HepG2 (cell line): ENCODE data around the gene CHRNB1. TPM values are rescaled to one million over a fixed set of nuclear protein-coding genes. Genes with fewer than 3 reads are reported as not detected.
A peak's percentile ranks its signal among the peaks of the same experiment; 100 is the strongest.

Experiments
- CBX1 ChIP-seq: IDR thresholded peaks from one replicate; pipeline ENCODE4 v1.6.1; 2016; ENCODE audit warnings: antibody characterized with exemption, low read depth
- EHMT2 ChIP-seq: fragments of 200-600 bp; sonication (generic); IDR thresholded peaks from 2 replicates; pipeline ENCODE4 v1.7.0; 2017; ENCODE audit warnings: antibody characterized with exemption, low read depth, low read length, borderline replicate concordance
- GTF2F1 ChIP-seq: fragments of 150-350 bp; IDR thresholded peaks from 2 replicates; pipeline ENCODE4 v1.6.1; 2014; ENCODE audit warnings: low read length
- HES4 ChIP-seq: sonication (generic); formaldehyde crosslinking; IDR thresholded peaks from 2 replicates; pipeline ENCODE4 v1.9.0; 2021; ENCODE audit warnings: mild to moderate bottlenecking, missing genetic modification reagents, borderline replicate concordance
- KDM4B ChIP-seq: sonication (generic); formaldehyde crosslinking; IDR thresholded peaks from 2 replicates; pipeline ENCODE4 v1.4.0; 2020; ENCODE audit warnings: missing genetic modification reagents
- KLF6 ChIP-seq: IDR thresholded peaks from 2 replicates; pipeline ENCODE4 v1.8.0; 2016; ENCODE audit warnings: missing biosample characterization, missing genetic modification reagents
- MATR3 ChIP-seq: sonication (generic); formaldehyde crosslinking; IDR thresholded peaks from 2 replicates; pipeline ENCODE4 v1.4.0; 2020; ENCODE audit warnings: missing genetic modification reagents
- NAIF1 ChIP-seq: sonication (generic); formaldehyde crosslinking; IDR thresholded peaks from 2 replicates; pipeline ENCODE4 v1.5.0; 2020; ENCODE audit warnings: mild to moderate bottlenecking, missing genetic modification reagents, borderline replicate concordance
- NRL ChIP-seq: sonication (generic); formaldehyde crosslinking; IDR thresholded peaks from 2 replicates; pipeline ENCODE4 v1.5.0; 2020; ENCODE audit warnings: missing genetic modification reagents, mild to moderate bottlenecking, moderate library complexity, borderline replicate concordance
- PCBP1 ChIP-seq: fragments of 200-400 bp; formaldehyde crosslinking; IDR thresholded peaks from 2 replicates; pipeline ENCODE4 v1.6.1; 2017; ENCODE audit warnings: mild to moderate bottlenecking, low read depth, low read length, borderline replicate concordance
- PLRG1 ChIP-seq: fragments of 450-650 bp; conservative IDR thresholded peaks from 2 replicates; pipeline ENCODE4 v1.6.1; 2016
- RBAK ChIP-seq: sonication (generic); formaldehyde crosslinking; IDR thresholded peaks from 2 replicates; pipeline ENCODE4 v1.5.1; 2020; ENCODE audit warnings: mild to moderate bottlenecking, missing genetic modification reagents
- SIX1 ChIP-seq: sonication (generic); formaldehyde crosslinking; IDR thresholded peaks from 2 replicates; pipeline ENCODE4 v1.4.0; 2020; ENCODE audit warnings: missing genetic modification reagents, borderline replicate concordance
- SOX13 ChIP-seq, 3 experiments: fragments of 450-650 bp in 1 of 3; sonication (generic) in 1 of 3; formaldehyde crosslinking in 1 of 3; IDR thresholded peaks in 2 of 3; conservative IDR thresholded peaks in 1 of 3; 2 replicates each; pipeline versions ENCODE4 v1.5.0 to v1.6.1; 2016 to 2020; ENCODE audit warnings: antibody characterized with exemption in 1 of 3, mild to moderate bottlenecking in 1 of 3, missing compliant biosample characterization in 1 of 3, missing genetic modification reagents in 1 of 3, moderate library complexity in 1 of 3
- SP4 ChIP-seq: sonication (generic); formaldehyde crosslinking; IDR thresholded peaks from 2 replicates; pipeline ENCODE4 v1.8.1; 2023; ENCODE audit warnings: mild to moderate bottlenecking, missing genetic modification reagents
- TMF1 ChIP-seq: sonication (generic); formaldehyde crosslinking; IDR thresholded peaks from 2 replicates; pipeline ENCODE4 v1.8.1; 2022; ENCODE audit warnings: low read depth, missing genetic modification reagents
- ZBTB20 ChIP-seq: sonication (generic); formaldehyde crosslinking; IDR thresholded peaks from 2 replicates; pipeline ENCODE4 v1.8.1; 2023; ENCODE audit warnings: missing genetic modification reagents, low read depth, mild to moderate bottlenecking, borderline replicate concordance
- ZBTB3 ChIP-seq: sonication (generic); formaldehyde crosslinking; IDR thresholded peaks from 2 replicates; pipeline ENCODE4 v1.4.0; 2020; ENCODE audit warnings: low read depth, mild to moderate bottlenecking, moderate library complexity, missing genetic modification reagents, borderline replicate concordance
- ZFP41 ChIP-seq: sonication (generic); formaldehyde crosslinking; IDR thresholded peaks from 2 replicates; pipeline ENCODE4 v1.4.0; 2020; ENCODE audit warnings: mild to moderate bottlenecking, missing genetic modification reagents, borderline replicate concordance
- ZNF101 ChIP-seq: sonication (generic); formaldehyde crosslinking; IDR thresholded peaks from 2 replicates; pipeline ENCODE4 v1.4.0; 2020; ENCODE audit warnings: mild to moderate bottlenecking, low read depth, missing genetic modification reagents, borderline replicate concordance
- ZNF12 ChIP-seq: sonication (generic); formaldehyde crosslinking; IDR thresholded peaks from 2 replicates; pipeline ENCODE4 v1.5.0; 2020; ENCODE audit warnings: missing genetic modification reagents
- ZNF205 ChIP-seq: IDR thresholded peaks from 2 replicates; pipeline ENCODE4 v1.6.1; 2018; ENCODE audit warnings: missing biosample characterization, missing genetic modification reagents
- ZNF367 ChIP-seq: sonication (generic); formaldehyde crosslinking; IDR thresholded peaks from 2 replicates; pipeline ENCODE4 v1.4.0; 2020; ENCODE audit warnings: missing genetic modification reagents, borderline replicate concordance
- ZNF616 ChIP-seq: sonication (generic); formaldehyde crosslinking; IDR thresholded peaks from 2 replicates; pipeline ENCODE4 v1.5.0; 2020; ENCODE audit warnings: low read depth, mild to moderate bottlenecking, missing genetic modification reagents
- ZNF773 ChIP-seq: sonication (generic); formaldehyde crosslinking; IDR thresholded peaks from 2 replicates; pipeline ENCODE4 v1.4.0; 2020; ENCODE audit warnings: missing genetic modification reagents, borderline replicate concordance
- ZNF891 ChIP-seq: sonication (generic); formaldehyde crosslinking; IDR thresholded peaks from 2 replicates; pipeline ENCODE4 v1.5.0; 2020; ENCODE audit warnings: mild to moderate bottlenecking, missing genetic modification reagents
- polyA plus RNA-seq, 8 experiments: library from polyadenylated mRNA; depleted of rRNA in 3 of 8; stranded (reverse) in 7 of 8; unstranded in 1 of 8; fragments of >200 nt; fragmentation: Illumina TruSeq in 4 of 8; extraction: Trizol in 4 of 8; gene quantifications; 2 replicates each; pipeline versions ENCODE4 v1.2.1 to v1.2.3, GENCODE V29; 2011 to 2016; ENCODE audit warnings: low read depth in 4 of 8, missing spikeins in 1 of 8, mixed read lengths in 1 of 8; ENCODE audit not compliant: insufficient read depth in 1 of 8
- total RNA-seq, 5 experiments: library from RNA; depleted of rRNA; stranded (reverse); fragments of >200 nt; fragmentation: Illumina TruSeq; extraction: Trizol; gene quantifications; 2 replicates each; pipeline ENCODE4 v1.2.3, GENCODE V29; 2016; ENCODE audit warnings: low read depth in 1 of 5
- TF ChIP-seq, protein P1 (sequence below): sonication (generic); formaldehyde crosslinking; IDR thresholded peaks from 2 replicates; pipeline ENCODE4; 2020; ENCODE audit warnings: missing genetic modification reagents, mild to moderate bottlenecking, borderline replicate concordance
- TF ChIP-seq, protein P2 (sequence below): sonication (generic); formaldehyde crosslinking; IDR thresholded peaks from 2 replicates; pipeline ENCODE4 v1.5.0; 2020; ENCODE audit warnings: missing genetic modification reagents, mild to moderate bottlenecking, borderline replicate concordance

Gene CHRNB1
- total and polyA plus RNA-seq, 2 of the 13 experiments (the other 11 are each of a cell fraction or from before 2014, with no cell fraction given), result 5.4 to 33.7 TPM

DNA sequence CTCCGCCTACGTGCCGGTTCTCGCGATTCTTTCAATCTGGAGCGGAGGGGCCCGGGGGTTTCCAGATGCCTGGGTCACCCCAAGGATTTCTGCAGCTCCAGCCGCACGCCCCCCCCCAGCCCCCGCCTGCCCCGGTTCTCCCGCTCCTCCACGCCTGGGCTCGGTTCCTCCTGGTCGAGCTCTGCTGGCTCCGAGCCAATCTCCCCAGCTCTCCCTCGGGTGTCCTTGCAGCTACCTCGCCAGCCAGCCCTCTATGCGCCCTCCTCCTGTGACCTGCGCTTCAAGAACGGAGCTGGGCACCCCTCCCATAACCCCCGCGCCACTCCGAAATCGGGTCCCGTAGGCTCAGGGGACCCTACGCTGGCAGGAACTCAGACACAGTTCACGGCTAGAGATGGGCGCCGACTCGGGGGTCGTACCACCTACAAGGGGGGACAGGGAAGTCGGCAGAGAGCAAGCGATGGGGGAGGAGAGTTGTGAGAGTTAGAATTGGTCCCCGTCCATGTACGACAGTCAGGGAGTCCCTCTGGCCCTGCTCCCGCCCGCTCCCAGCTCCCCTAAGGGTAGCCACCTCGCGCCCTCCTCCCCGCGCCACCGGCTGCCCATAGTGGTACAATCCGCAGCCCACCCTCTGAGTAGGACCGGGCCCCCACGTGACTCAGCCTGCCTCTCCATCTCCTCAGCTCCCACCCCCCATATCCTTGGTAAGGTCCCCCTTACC is 4.6 kb upstream of the CHRNB1 start (continued):
- TF ChIP-seq GTF2F1, result no peak
- no peak for TF ChIP-seq SOX13 (IDR thresholded peaks at IDR 0.05)
- TF ChIP-seq SOX13 (CRISPR knock-in tag; conservative IDR thresholded peaks at IDR 0.05 in 1 of 2, IDR thresholded peaks at IDR 0.05 in 1 of 2), result no peak
- TF ChIP-seq HES4, result no peak
- no peak for TF ChIP-seq ZNF616 (CRISPR knock-in tag)
- TF ChIP-seq ZNF367 (CRISPR knock-in tag), result no peak
- TF ChIP-seq RBAK (CRISPR knock-in tag), result no peak
- TF ChIP-seq ZNF891 (CRISPR knock-in tag), result 0 out of 2 replicates have a peak, but pooled peaks have one; percentile 62
- TF ChIP-seq KDM4B, result no peak
- 0 out of 2 replicates have a peak, but pooled peaks have one; percentile 8 for TF ChIP-seq TMF1
- peak; percentile 35; the same call in 1 of the 2 replicates for TF ChIP-seq ZFP41
- TF ChIP-seq NRL (CRISPR knock-in tag), result peak; percentile 79; the same call in 1 of the 2 replicates
- TF ChIP-seq KLF6 (CRISPR knock-in tag), result no peak
- no peak for TF ChIP-seq MATR3 (CRISPR knock-in tag)
- no peak for TF ChIP-seq CBX1
- TF ChIP-seq ZNF12 (CRISPR knock-in tag), result no peak
- 0 out of 2 replicates have a peak, but pooled peaks have one; percentile 13 for TF ChIP-seq ZNF205 (CRISPR knock-in tag)
- TF ChIP-seq, protein P1, sequence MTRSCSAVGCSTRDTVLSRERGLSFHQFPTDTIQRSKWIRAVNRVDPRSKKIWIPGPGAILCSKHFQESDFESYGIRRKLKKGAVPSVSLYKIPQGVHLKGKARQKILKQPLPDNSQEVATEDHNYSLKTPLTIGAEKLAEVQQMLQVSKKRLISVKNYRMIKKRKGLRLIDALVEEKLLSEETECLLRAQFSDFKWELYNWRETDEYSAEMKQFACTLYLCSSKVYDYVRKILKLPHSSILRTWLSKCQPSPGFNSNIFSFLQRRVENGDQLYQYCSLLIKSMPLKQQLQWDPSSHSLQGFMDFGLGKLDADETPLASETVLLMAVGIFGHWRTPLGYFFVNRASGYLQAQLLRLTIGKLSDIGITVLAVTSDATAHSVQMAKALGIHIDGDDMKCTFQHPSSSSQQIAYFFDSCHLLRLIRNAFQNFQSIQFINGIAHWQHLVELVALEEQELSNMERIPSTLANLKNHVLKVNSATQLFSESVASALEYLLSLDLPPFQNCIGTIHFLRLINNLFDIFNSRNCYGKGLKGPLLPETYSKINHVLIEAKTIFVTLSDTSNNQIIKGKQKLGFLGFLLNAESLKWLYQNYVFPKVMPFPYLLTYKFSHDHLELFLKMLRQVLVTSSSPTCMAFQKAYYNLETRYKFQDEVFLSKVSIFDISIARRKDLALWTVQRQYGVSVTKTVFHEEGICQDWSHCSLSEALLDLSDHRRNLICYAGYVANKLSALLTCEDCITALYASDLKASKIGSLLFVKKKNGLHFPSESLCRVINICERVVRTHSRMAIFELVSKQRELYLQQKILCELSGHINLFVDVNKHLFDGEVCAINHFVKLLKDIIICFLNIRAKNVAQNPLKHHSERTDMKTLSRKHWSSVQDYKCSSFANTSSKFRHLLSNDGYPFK (CRISPR knock-in tag), result peak; percentile 45; the same call in 1 of the 2 replicates
- no peak; the same call in 1 of the 2 replicates for TF ChIP-seq ZBTB3 (CRISPR knock-in tag)
- TF ChIP-seq SIX1, result no peak
- TF ChIP-seq ZBTB20 (CRISPR knock-in tag), result no peak
- 0 out of 2 replicates have a peak, but pooled peaks have one; percentile 40 for TF ChIP-seq SP4
- no peak for TF ChIP-seq EHMT2
- no peak for TF ChIP-seq ZNF101 (CRISPR knock-in tag)
- no peak for TF ChIP-seq PLRG1
- TF ChIP-seq, protein P2, sequence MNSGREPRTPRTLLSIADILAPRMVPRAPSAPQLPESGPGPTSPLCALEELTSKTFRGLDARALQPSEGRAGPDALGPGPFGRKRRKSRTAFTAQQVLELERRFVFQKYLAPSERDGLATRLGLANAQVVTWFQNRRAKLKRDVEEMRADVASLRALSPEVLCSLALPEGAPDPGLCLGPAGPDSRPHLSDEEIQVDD (CRISPR knock-in tag), result peak; percentile 25; the same call in 1 of the 2 replicates
- TF ChIP-seq NAIF1 (CRISPR knock-in tag), result no peak
- TF ChIP-seq PCBP1, result peak; percentile 30; the same call in 1 of the 2 replicates
- TF ChIP-seq ZNF773 (CRISPR knock-in tag), result no peak
